Measurements from ENCODE around the gene LPCAT3. TPM values are rescaled to one million over a fixed set of nuclear protein-coding genes. Genes with fewer than 3 reads are reported as not detected.
"Not testable (repeated sequence)": the region's sequence is repeated elsewhere in the genome, so short reads cannot be mapped to it uniquely, and the experiment has no call there.

Gene LPCAT3
- total RNA-seq, 4 donors from 2014 or later: 23.7 to 33.7 (median 26.6) TPM

DNA sequence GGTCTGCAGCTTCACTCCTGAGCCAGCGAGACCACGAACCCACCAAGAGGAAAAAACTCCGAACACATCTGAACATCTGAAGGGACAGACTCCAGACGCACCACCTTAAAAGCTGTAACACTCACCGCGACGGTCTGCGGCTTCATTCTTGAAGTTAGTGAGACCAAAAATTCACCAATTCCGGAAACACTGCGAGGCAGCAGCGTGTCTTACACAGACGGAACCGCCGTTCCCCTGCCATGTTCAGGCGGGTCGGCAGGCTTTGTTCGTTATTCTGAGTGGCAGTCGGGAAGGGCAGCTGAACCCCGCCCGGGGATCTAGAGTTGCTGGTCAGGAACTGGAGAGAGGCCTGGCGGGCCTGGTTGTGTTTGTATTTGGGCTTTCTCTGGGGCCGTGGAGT is 20.3 kb upstream of the LPCAT3 start:
- ATAC-seq: no peak
- no peak overlapping the region for H3K4me3 ChIP-seq
- H3K36me3 ChIP-seq: no peaks in the 10 kb centered on the region
- H3K27ac ChIP-seq: no peak overlapping the region
- H3K27me3 ChIP-seq: no peaks in the 10 kb centered on the region
- TF ChIP-seq POLR2A (IDR thresholded peaks at IDR 0.05) (no peak), EP300 (IDR thresholded peaks at IDR 0.05) (no peak), POLR2AphosphoS5 (IDR thresholded peaks at IDR 0.05) (no peak)
- WGBS, 2 donors (ENCODE audit: low coverage in 1 of 2): 85% methylated on average over 4 of the region's 22 CpGs; no CpG with 5 or more reads in 1 of the 2 donors
- H3K4me1 ChIP-seq: no peaks in the 10 kb centered on the region
- no peaks in the 10 kb centered on the region for H3K9me3 ChIP-seq

DNA sequence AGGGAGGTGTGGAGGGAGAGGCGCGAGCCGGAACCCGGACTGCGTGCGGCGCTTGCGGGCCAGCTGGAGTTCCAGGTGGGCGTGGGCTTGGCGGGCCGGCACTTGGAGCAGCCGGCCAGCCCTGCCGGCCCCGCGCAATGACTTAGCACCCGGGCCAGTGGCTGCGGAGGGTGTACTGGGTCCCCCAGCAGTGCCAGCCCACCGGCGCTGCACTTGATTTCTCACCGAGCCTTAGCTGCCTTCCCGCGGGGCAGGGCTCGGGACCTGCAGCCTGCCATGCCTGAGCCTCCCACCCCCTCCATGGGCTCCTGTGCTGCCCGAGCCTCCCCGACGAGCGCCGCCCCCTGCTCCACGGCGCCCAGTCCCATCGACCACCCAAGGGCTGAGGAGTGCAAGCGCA is 19.1 kb upstream of the LPCAT3 start:
- ATAC-seq, H3K27me3 ChIP-seq: not testable (repeated sequence)
- 92% methylated on average over 7 of the region's 32 CpGs; no CpG with 5 or more reads in 1 of the 2 donors for WGBS, 2 donors (ENCODE audit: low coverage in 1 of 2)

DNA sequence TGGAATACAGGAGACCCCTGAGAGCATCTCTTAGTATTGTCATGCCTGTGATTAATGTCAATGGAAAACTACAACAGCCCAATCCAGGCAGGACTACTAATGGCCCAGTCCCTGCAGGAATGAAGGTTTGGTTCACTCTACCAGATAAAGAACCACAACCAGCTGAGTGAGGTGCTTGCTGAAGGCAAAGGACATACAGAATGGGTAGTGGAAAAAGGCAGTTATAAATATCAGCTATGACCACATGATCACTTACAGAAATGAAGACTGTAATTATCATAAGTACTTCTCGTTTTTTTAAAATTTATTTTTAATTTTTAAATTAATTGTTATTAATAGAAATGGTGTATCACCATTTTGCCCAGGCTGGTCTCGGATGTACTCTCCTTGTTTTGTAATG is 17.2 kb upstream of the LPCAT3 start:
- Histone ChIP-seq H3K36me3 (no peaks in the 10 kb centered on the region), H3K27ac (no peak overlapping the region), H3K27me3 (no peaks in the 10 kb centered on the region), H3K4me3 (no peak overlapping the region), H3K9me3 (no peaks in the 10 kb centered on the region), H3K4me1 (no peaks in the 10 kb centered on the region)
- no peak for ATAC-seq
- TF ChIP-seq, protein P1, sequence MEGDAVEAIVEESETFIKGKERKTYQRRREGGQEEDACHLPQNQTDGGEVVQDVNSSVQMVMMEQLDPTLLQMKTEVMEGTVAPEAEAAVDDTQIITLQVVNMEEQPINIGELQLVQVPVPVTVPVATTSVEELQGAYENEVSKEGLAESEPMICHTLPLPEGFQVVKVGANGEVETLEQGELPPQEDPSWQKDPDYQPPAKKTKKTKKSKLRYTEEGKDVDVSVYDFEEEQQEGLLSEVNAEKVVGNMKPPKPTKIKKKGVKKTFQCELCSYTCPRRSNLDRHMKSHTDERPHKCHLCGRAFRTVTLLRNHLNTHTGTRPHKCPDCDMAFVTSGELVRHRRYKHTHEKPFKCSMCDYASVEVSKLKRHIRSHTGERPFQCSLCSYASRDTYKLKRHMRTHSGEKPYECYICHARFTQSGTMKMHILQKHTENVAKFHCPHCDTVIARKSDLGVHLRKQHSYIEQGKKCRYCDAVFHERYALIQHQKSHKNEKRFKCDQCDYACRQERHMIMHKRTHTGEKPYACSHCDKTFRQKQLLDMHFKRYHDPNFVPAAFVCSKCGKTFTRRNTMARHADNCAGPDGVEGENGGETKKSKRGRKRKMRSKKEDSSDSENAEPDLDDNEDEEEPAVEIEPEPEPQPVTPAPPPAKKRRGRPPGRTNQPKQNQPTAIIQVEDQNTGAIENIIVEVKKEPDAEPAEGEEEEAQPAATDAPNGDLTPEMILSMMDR (IDR thresholded peaks at IDR 0.05): no peak
- TF ChIP-seq POLR2AphosphoS5 (IDR thresholded peaks at IDR 0.05) (no peak), POLR2A (IDR thresholded peaks at IDR 0.05) (no peak), EP300 (IDR thresholded peaks at IDR 0.05) (no peak)
- 50 to 60% methylated on average over 2 of the region's 2 CpGs for WGBS, 2 donors (ENCODE audit: low coverage in 1 of 2)

More for the DNA sequence above, 19.1 kb upstream of the LPCAT3 start:
- not testable (repeated sequence) for H3K36me3 ChIP-seq, H3K4me3 ChIP-seq, H3K9me3 ChIP-seq, H3K27ac ChIP-seq, H3K4me1 ChIP-seq

DNA sequence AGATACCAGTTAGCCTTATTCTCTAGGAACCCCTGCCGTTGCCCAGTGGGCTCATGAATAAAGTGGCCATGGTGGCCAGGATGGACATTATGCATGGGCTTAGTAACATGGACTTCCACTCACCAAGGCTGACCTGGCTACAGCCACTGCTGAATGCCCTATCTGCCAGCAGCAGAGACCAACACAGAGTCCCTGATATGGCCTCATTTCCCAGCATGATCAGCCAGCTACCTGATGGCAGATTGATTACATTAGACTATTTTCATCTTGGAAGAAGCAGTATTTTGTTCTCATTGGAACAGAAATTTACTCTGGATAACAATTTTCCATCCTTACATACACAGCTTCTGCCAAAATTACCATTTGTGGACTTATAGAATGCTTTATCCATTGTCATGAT is 16.2 kb upstream of the LPCAT3 start:
- Histone ChIP-seq H3K36me3 (no peaks in the 10 kb centered on the region), H3K4me3 (no peak overlapping the region), H3K9me3 (no peaks in the 10 kb centered on the region), H3K27ac (no peak overlapping the region), H3K27me3 (no peaks in the 10 kb centered on the region), H3K4me1 (no peaks in the 10 kb centered on the region)
- no peak for ATAC-seq
- TF ChIP-seq, protein P1 (IDR thresholded peaks at IDR 0.05): no peak
- TF ChIP-seq POLR2A (IDR thresholded peaks at IDR 0.05) (no peak), POLR2AphosphoS5 (IDR thresholded peaks at IDR 0.05) (no peak), EP300 (IDR thresholded peaks at IDR 0.05) (no peak)
- 80 to 89% methylated on average over 1 of the region's 1 CpG for WGBS, 2 donors (ENCODE audit: low coverage in 1 of 2)

DNA sequence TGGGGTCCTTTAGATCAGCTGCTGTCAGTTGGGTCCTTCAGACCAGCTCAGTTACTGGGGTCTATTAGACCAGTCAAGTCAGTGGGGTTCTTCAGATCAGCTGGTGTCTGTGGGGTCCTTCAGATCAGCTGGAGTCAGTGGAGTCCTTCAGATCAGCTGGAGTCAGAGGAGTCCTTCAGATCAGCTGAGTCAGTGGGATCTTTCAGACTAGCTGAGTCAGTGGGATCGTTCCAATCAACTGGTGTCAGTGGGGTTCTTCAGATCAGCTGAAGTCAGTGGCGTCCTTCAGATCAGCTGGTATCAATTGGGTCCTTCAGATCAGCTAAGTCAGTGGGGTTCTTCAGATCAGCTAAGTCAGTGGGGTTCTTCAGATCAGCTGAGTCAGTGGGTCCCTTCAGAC is 14.7 kb upstream of the LPCAT3 start:
- Histone ChIP-seq H3K36me3 (no peaks in the 10 kb centered on the region), H3K4me3 (no peak overlapping the region), H3K27me3 (no peaks in the 10 kb centered on the region), H3K27ac (no peak overlapping the region), H3K4me1 (no peaks in the 10 kb centered on the region), H3K9me3 (no peaks in the 10 kb centered on the region)
- TF ChIP-seq EP300 (IDR thresholded peaks at IDR 0.05) (no peak), POLR2AphosphoS5 (IDR thresholded peaks at IDR 0.05) (no peak), POLR2A (IDR thresholded peaks at IDR 0.05) (no peak)
- TF ChIP-seq, protein P1 (IDR thresholded peaks at IDR 0.05): no peak
- ATAC-seq: no peak
- no CpG with 5 or more reads among the region's 2 CpGs for WGBS, 2 donors (ENCODE audit: low coverage in 1 of 2)

DNA sequence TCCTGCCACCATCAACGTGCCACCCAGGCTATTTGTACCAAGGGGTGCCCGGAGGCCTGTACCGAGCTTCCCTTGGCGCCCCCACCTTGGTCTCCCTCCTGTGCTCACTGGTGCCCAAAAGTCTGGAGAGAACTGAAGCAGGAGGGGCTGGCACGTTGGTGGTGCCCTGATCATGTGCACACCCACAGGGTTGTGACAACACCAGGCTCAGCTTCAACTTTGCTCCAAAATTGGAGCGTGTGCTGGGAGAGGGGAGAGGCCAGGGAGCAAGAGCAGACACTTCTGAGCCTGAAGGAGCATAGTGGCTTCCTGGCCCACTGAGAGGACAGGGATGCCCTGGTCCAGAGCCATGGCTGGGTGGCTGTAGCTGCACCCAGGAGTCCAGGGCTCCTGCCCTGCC is 13.0 kb upstream of the LPCAT3 start:
- TF ChIP-seq EP300 (IDR thresholded peaks at IDR 0.05) (no peak), POLR2A (IDR thresholded peaks at IDR 0.05) (no peak), POLR2AphosphoS5 (IDR thresholded peaks at IDR 0.05) (no peak)
- TF ChIP-seq, protein P1 (IDR thresholded peaks at IDR 0.05): no peak
- Histone ChIP-seq H3K36me3 (no peaks in the 10 kb centered on the region), H3K9me3 (no peaks in the 10 kb centered on the region), H3K4me3 (no peak overlapping the region), H3K27me3 (no peaks in the 10 kb centered on the region), H3K27ac (no peak overlapping the region), H3K4me1 (no peaks in the 10 kb centered on the region)
- WGBS, 2 donors (ENCODE audit: low coverage in 1 of 2): 40% methylated on average over 2 of the region's 6 CpGs; no CpG with 5 or more reads in 1 of the 2 donors
- ATAC-seq: no peak
